Measurements from ENCODE around the gene PALM.
"Not testable (repeated sequence)": the region's sequence is repeated elsewhere in the genome, so short reads cannot be mapped to it uniquely, and the experiment has no call there.

PALM gene, protein sequence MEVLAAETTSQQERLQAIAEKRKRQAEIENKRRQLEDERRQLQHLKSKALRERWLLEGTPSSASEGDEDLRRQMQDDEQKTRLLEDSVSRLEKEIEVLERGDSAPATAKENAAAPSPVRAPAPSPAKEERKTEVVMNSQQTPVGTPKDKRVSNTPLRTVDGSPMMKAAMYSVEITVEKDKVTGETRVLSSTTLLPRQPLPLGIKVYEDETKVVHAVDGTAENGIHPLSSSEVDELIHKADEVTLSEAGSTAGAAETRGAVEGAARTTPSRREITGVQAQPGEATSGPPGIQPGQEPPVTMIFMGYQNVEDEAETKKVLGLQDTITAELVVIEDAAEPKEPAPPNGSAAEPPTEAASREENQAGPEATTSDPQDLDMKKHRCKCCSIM

DNA sequence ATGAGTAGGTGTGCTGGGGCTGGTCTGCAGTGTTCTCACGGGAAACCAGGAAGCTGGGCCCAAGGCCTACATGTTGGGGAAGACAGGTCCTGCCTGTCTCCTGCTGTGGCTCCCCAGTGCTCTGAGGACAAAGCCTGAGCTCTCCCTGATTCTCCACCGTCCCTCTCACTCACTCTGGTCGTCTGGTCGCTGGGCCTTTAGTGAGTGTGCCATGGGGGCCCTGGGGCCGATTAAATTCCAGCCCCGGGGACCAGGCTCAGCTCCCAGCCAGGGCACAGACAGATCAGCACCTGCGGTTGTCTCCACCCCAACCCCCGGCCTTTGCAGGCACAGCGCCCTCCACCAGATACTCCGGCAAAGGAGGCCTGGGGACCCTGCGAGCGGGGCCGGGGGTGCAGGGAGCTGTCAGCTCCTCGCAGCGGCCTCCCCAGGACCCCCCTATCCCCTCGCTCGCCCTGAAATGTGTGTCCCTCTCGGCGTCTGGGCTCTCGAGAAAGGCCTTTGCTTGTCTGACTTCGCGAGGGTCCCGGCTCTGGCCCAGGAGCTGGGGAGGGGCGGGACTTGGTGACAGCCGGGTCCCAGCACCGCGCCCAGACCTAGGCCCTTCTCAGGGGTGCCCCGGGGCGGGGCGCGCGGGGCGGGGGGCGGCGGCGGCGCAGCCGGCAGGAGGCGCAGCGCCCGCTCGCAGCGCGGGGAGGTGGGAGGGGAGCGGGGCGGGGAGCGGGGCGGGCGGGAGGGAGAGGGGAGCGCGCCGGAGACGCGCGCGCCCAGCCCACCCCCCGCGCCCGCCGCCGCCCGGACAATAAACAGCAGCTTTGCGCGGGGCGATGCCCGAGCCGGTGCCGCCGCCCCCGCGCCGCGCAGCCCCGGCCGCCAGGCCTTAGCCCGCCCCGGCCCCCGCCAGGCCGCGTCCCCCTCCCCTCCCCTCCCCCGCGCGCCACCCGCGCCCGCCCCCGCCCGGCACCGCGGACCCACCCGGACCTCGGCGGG, at the start of gene PALM:
PALM (plus strand) TSS at position 782 of the 990 bp plus-strand sequence. CDS start 212 bp downstream, outside the sequence.
- no peak for DNase-seq

- no peak for DNase-seq
Measured at GRCh38 chr19:660793-661426, 47.8 kb upstream of the PALM start.

DNA sequence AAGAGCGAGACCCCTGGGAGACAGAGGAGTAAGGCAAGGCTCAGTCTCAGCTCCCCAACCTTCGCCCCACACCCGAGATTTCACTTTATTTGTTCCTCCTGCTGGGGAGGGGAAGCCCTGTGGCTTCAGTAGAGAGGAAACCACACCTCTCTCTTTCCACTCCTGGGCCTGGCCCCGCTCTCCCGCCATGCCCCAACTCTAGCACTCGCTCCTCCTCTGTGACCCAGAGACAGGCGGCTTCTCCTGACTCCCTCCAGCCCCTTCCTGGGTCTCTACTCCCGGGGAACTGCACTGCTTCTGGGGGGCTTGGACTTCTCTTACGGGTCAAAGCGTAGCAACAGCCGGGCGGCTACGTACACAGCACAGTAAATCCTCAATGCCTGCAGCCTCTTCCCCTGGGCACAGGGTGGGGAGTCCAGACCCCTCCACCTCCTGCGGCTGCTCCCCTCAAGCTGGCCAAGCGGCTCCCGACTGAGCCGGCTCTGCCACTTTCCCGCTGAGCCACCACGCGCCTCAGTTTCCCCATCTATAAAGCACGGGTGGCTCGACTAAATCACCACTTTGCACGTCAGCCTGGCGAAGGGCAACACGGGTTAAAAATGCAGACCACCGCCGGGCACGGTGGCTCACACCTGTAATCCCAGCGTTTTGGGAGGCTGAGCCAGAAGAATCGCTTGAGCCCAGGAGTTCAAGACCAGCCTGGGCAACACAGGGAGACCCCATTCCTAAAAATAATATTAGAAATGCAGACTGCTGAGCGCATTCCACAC, 47.1 kb upstream of the PALM start:
- DNase-seq: no peak

GRCh38 chr19:662207-662961, 46.4 kb upstream of the PALM start:
- no peak for DNase-seq

DNA sequence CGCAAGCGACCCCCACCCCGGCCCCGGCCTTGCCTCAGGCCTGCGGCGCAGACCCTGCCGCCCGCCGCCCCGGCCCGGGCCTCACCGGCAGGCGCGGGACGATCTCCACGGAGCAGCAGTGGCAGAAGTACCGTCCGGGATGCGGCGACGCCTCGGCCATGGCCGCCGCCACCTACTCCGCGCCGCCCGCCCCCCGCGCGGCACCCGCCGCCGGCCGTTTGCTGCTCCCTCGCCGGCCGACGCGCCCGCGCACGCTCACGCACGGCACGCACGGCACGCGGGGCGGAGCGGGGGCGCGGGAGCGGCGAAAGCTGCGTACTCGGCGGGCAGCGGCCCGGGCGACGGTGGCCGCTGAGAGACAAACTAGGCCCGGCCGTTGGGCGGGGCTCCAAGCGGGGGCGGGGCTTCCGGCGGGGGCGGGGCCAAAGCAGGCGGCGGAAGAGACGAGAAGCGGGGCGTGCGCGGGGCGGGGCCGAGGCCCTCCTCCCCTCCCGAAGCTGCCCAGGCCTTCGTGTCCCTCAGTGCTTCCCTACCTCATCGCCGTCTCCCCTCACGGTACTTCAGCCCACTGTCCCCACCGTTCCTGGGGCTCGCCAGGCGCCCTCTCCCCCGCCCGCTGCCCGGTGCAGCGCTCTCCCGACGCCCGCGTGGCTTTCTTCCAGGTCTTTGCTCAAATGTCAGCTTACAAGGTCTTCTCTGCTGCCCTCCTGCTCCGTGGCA, 45.6 kb upstream of the PALM start, which contains the start of gene RNF126:
RNF126 (minus strand) TSS at position 253 of the 720 bp plus-strand sequence; CDS start at position 160, 93 bp downstream.
- peak; percentile 90 for DNase-seq

DNA sequence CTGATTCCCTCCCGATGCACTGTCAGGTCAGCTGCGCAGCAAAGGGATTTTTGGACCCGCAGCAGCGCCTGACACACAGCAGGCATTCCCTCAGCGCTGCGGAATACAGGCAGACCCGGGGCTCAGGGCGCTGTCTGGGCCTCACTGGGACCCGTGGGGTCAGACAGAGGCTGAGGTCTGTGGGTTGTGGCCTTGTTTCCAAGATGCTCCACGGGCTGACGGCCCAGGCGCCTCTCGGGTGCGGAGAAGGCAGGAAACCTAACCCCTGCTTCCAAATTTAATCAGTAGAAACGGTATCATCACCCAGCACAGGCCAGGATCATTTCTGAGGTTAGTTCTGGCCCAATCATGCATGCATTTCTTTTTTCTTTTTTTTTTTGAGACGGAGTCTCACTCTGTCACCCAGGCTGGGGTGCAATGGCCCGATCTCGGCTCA, 45.0 kb upstream of the PALM start:
- no peak for DNase-seq

DNA sequence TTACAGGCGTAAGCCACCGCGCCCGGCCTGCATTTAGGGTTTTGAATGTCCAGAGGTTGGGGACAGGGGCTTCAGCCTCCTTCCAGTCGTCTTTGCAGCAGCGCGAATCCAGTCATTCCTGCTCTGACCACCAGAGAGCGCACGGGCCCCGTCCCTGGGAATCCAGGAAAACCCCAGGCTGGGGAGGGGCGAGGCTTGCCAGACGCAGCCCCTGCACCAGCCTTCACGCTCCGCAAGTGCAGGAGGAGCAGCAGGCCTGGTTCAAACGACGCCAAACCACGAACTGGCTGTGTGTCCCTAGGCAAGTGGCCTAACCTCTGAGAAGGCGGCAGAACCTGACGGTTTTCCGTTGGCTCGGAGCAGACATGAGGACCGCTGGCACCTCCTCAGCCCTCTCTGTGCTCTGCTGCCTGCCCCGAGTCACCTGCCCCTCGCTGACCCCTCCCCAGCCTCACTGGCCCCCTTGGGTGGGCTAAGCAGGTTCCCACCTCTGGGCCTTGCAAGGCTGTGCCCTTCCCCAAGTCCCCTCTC, 43.8 kb upstream of the PALM start:
- peak; percentile 38 for DNase-seq

GRCh38 chr19:666985-667573, 41.7 kb upstream of the PALM start:
- DNase-seq: not testable (repeated sequence)

GRCh38 chr19:668675-669434, 39.9 kb upstream of the PALM start:
- not testable (repeated sequence) for DNase-seq

DNA sequence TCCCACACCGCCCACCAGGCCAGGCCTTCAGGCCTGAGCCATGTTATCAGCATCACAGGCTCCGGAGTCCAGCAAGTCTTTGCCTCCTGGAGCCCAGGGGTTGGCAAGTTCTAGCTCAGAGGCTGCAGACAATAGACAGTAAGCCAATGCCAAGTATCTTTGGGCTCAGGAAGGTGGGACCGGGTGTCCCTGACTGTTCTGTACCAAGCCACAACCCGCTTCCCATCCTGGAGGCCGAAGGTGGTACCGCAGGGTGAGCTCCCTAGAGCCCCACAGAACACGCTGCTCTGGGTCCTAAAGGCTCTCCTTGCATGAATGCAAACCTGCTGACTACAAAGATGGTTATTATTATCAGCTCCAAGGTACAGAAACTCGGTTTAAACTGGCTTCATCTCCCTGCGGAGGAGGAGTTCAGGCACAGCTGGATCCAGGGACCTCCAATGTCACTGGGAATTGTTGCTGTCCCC, 38.1 kb upstream of the PALM start:
- no peak for DNase-seq

DNA sequence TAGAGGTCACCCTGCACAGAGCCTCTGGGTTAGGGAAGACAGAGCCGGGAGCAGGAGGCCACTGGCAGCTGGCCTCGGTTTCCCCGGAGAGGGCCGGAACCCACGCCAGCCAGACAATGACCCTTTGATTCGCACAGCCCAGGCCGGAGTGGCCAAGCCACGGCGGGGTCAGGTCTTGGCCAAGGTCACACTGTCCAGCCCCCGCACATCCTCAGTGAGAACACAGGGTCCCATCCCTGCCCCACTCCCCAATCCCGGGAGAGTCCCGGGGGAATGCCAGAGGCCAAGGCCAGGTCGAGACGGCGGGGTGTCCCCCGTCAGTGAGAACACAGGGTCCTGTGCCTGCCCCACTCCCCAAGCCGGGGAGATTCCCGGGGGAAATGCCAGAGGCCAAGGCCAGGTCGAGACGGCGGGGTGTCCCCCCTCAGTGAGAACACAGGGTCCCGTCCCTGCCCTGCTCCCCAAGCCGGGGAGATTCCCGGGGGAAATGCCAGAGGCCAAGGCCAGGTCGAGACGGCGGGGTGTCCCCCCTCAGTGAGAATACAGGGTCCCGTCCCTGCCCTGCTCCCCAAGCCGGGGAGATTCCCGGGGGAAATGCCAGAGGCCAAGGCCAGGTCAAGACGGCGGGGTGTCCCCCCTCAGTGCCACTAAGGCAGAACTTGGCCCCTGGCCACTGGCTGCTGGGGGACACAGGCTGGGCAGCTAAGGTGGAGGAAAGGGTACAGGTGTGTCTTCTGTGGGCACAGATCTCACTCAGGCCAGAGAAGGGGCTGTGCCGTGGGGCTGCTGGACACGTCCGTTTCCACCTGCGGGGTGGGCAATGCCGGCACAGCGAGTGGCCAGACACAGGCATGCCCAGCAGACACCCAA, 34.2 kb upstream of the PALM start:
- no peak for DNase-seq

- DNase-seq: no peak
Measured at GRCh38 chr19:676007-676338, 32.8 kb upstream of the PALM start.

- DNase-seq: no peak
Measured at GRCh38 chr19:676339-677105, 32.2 kb upstream of the PALM start, which contains the start of gene FSTL3. Gene FSTL3, plus strand, starts transcription at chr19:676392. Its CDS starts 32 bp downstream, at chr19:676424.

GRCh38 chr19:677201-677600, 31.5 kb upstream of the PALM start:
- DNase-seq: peak; percentile 73

DNA sequence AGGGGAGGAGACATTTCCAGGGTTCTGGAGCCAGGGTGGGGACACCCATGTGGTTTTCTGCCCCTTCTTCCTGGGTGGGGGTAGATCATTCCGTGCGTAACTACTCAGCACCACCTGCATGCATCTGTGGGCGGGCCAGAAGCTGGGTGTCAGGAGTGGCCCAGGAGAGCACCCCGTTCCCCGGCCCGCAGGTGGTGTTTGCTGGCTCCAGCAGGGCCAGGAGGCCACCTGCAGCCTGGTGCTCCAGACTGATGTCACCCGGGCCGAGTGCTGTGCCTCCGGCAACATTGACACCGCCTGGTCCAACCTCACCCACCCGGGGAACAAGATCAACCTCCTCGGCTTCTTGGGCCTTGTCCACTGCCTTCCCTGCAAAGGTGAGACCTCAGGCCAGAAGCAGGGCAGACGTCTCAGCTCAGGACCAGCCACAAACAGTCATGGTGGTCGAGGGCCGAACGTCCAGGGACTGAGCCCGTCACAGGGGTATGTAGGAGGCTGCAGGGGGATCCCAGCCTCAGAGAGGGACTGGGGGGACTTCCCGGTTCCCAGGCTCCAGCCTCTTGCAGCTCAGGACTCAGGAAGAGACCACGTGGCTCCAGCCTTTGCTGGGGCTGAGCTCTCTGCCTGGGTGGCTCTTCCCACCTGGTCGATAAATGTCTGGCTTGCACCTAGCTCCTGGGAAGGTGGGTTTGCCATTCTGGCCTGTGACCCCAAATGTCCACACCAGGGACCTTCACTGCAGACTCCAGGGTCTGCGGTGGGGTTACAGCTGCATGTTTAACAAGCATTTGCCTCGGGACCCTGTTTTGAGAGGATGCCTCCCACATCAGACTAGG, 30.9 kb upstream of the PALM start:
- no peak for DNase-seq

DNA sequence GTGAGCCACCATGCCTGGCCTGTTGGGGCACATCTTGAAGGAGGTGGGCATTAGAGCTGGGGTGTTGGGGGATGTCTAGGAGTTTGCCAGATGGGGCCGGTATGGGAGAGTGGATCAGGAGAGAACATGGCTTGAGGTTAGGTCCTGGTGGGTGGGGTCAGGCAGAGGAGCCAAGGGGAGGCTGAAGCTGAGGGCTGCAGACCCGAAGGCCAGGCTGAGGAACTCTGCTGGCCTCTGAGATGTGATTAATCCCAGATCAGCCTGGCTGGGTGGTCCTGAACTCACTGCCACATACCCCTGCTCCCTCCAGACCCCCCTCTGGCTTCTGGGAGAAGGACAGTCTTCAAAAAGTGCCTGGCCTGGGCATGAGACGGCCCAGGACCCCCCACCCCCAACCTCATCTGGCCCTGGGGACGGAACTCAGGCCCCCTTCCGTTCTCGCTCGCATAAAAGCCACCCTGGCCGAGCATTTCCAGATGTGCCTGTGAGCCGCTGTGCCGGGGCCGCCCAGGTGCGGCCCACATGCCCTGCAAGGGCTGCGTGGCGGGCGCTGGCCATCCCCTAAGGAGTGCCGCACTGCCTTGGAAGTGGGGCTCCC, 29.8 kb upstream of the PALM start:
- DNase-seq: no peak
